Stimulated activated CD8-positive, alpha-beta memory T cell treated with anti-CD3 and anti-CD28 coated beads, Interleukin-4, amount 100 ng/mL, for 4 hours (primary cell): ENCODE data around the gene IRAK1.

ENCODE experiments used
- DNase-seq, 2 donors: peaks; one replicate each; pipeline ENCODE4 v3.0.0-alpha.2; 2020; ENCODE audit warnings: low read depth in 2 of 2, low spot score in 1 of 2

IRAK1 gene

DNA sequence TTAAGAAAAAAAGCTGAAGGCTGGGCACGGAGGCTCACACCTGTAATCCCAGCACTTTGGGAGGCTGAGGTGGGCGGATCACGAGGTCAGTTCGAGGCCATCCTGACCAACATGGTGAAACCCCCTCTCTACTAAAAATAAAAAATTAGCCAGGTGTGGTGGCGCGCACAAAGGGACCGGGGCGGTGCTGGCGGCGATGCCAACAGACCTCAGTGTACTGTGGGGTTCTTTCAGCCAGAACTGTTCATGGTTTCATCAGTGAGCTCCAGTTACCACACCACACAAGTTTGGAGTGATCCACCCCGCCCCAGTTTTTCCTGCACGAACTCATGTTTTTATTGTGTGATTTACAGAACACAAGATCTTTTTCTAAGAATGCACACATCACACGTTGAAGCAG is 21.2 kb upstream of the IRAK1 start:
- DNase-seq: no peak

DNA sequence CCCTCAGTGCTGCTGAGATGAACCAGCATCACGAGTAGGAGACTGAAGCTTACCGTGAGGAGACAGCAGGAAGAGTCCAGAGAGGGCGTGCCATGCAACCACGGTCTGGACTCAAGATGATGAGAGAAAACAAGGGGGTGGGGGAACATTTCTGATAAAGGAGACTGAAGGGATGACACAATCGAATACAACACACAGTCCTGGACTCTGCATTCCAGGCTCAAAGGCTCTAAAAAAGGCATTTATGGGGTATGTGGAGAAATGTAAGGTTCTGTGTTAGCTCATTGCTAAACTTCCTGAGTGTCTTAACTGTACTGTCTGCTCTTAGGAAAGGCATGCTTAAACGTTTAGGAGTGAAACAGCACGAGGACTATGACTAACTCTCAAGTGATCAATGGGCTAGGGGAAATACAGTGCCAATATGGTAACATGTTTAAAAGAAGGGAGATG is 20.6 kb upstream of the IRAK1 start:
- DNase-seq: no peak

DNA sequence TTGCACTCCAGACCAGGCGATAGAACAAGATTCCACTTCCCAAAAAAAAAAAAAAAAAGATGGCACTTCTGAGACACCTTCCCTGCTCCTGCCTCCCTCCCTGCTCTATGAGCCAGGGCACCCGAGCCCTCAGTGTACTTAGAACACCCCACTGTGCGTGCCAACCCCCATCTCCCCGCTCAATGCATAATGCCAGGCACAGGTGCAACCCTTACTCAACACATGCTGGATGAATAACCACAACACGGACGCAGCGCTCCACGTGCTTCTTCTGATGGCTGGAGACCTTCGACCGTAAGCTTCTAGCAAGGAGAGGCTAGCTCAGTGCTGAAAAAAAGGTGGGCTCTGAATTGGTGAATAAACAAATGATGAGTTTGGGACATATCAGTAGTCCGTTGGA is 19.9 kb upstream of the IRAK1 start:
- no peak for DNase-seq

DNA sequence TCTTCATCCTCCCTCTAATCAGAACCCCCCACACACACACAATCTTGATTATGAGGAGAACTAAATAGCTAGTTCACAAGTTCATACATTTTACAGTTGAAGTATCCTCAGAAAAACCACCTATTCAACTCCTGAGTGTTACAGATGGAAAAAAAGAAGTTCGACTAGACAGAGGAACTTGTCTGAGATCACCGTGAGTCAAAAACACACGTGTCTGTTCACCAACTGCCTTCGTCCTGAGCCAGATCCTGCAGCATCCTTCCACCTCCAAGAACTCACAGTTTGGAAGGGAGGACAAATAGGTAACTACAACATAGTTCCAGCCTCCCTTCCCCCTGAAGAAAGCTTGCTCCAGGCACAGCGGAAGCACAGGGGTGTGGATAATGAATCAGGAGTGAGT is 19.0 kb upstream of the IRAK1 start:
- DNase-seq: no peak

DNA sequence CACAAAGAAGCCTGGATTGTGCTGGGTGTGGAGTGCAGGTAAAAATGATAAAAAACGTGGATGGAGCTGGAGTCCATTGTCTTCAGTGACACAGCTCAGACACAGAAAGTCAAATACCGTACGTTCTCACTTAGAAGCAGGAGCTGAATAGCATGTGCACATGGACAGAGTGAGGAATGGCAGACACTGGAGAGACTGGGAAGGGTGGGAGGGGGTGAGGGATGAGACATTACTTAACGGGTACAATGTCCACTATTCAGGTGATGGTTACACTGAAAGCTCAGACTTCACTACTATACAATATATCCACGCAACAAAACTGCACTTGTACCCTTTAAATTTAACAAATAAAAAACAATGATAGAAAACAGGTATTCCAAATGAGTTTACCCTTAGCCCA is 18.1 kb upstream of the IRAK1 start:
- DNase-seq: no peak

DNA sequence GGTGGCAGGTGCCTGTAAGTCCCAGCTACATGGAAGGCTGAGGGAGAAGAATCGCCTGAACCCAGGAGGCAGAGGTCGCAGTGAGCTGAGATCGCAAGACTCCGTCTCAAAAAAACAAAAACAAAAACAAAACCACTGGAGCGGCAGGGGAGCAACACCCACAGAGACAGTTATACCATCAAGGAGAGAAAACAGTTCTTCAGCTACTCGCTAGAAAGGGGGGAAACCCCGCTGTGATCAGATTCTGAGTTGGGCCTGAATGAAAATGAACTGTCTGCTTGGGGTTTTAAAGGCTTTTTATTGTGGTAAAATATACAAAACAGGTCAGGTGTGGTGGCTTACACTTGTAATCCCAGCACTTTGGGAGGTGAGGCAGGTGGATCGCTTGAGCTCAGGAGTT is 16.8 kb upstream of the IRAK1 start:
- no peak for DNase-seq

DNA sequence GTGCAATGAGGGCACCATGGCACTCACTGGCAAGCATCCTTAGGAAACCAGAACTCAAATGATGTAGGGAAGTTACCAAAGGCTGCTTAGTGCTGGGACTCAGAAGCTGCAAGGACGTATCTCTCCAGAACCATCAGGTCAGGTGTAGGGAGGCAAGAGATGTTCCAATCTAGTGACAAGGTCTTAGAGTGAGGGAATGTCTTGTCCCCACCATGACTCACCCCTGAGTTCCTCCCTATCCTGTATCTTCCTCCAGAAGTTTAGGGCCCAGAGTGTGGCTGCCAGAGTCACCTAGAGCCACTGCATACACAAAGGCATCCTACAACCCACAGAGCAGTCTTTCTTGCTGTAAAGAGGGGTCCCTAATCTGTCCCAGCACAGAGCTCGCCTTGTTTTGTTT is 14.1 kb upstream of the IRAK1 start:
- no peak for DNase-seq

DNA sequence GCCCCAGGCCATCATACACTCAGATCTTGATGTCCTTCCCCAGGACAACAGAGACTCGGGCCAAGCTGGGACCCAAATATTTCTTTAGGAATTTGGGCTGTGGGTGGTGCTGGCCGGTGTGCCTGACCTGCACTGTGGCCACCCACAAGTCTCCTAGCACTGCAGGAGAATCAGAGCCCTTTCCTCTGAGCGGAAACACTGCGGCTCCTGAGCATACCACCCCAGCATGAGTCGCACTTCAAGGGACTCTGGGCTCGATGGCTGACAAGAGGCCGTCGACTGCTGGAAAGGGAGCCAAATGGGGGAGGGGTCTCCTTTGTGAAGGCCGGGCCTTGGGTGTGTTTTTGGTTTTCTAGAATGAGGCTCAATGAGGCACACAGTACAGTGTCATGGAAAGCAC is 13.0 kb upstream of the IRAK1 start:
- no peak for DNase-seq

DNA sequence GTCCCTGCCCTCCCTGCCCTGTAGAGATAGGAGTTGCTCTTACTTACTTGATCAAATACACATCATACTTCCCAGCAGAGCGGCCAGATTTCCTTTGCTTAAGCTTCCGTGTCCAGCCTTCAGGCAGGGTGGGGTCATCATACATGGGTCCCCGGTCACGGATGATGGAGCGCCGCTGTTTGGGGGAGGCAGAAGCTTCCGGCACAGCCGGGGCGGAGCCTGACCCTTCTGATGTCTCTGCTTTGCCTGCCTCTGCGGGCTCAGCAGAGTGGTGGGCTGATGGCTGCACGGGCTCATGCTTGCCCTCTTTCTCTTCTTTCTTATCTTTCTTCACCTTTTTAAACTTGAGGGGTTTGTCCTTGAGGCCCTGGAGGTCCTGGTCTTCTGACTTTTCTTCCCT is 12.5 kb upstream of the IRAK1 start:
- no peak for DNase-seq

DNA sequence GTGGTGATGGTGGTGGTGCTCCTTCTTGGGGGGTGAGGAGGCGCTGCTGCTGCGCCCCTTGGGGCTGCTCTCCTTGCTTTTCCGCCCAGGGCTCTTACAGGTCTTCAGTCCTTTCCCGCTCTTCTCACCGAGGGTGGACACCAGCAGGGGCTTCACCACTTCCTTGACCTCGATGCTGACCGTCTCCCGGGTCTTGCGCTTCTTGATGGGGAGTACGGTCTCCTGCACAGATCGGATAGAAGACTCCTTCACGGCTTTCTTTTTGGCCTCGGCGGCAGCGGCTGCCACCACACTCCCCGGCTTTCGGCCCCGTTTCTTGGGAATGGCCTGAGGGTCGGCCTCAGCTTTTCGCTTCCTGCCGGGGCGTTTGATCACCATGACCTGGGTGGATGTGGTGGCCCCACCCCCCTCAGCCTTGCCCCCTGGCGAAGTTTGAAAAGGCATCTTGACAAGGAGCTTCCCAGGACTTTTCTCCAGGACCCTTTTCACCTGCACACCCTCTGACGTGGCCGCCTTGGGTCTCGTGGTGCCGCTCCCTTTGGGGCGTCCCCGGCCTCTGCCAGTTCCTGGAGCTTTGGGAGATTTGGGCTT is 11.1 kb upstream of the IRAK1 start:
- DNase-seq: no peak

DNA sequence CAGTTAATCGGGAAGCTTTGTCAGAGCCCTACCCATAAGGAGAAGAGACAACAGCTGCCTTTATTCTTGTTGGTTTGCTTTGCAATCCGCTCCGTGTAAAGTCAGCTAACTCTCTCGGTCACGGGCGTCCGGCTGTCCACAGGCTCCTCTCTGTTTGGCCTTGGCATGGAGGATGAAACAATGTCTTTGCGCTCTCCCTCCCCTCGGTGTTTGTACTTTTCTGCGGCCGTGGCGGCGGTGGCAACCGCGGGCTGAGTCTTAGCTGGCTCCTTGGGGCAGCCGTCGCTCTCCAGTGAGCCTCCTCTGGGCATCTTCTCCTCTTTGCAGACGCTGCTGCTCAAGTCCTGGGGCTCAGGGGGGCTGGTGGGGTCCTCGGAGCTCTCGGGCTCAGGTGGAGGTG is 10.6 kb upstream of the IRAK1 start:
- no peak for DNase-seq

DNA sequence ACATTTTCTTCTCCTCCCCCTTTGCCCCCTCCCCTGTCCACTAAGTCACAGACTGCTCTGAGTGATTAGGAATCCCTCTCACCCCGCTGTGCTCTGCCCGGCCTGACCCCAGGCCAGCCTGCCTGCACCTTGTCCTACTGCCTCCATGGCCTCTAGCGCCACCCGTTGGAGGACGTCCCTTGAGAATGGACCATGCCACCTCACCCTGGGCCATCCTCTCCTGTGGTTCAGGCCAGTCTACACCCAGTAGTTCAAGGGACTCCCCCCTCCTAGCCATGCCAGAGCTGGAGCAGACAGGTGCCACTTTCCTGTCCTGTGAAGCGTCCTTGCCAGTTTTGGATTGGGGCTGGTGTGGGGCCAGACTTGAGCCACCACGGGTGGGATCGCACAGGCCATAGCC is 9.7 kb upstream of the IRAK1 start:
- no peak for DNase-seq

DNA sequence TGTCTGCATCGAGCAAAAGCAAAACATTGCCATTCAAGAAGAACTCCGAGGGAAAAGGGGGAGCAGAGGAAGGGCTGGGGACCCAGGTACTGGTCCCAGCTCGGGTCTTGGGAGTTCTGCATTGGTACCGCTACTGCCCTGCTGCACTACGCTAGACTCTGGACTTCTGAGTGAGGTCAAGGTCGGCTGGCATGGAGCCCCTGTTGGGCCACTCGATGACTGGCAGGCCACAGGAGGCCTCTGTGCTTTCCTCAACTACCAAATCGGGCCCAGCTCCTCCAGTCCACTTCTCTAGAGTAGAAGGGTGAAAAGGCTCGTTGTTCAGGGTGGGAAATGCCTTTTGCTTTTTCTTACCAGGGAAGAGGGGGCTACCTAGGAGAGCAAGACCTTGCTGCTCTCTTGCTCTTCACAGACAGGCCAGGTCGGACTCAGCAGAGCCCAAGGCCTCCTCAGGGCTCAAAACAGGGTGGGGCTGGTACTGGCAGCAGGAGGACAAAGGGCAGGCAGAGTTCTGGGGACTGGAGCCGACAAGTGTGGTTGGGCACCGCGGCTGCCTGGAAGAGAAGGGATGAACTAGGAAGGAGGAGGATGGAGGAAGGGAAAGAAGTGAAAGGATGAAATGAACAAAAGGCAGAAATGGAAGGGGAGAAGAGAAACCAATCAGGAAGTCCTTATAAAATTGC is 8.9 kb upstream of the IRAK1 start:
- DNase-seq: no peak

DNA sequence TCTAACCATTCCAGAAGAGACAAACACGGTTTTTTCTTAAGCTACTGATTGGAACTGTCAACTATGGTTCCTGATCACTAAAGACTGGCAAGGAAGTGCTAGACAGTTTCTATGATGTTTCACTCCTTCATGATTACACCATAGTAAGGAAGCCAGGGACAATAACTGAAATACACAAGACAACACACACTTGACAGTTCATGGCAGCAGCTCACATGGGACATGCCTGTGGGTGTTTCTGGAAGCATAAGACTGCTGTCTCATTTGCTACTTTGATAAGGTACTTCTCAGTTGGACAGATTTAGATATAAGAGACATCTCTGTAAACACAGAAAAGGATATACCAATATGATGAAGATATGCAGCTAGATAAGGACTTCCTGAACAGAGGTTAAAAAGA is 8.3 kb upstream of the IRAK1 start:
- no peak for DNase-seq

DNA sequence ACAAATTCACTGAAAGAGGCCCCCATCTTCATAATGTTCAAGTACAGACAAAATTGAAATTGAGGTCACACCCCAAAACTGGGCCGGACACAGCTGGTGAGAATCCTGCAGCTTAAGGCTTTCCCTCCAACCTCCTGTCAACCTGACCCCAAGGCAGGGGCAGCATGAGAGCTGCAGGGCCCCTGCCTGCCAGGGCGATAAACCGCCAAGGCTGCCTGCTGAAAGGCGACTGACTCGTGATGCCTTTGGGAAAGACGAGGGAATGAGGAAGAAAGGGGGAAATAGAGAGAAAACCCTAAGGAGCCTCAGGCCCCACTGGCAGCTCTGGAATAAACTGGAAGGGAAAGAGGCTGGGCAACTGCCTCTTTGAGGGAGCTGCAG is 7.3 kb upstream of the IRAK1 start:
- DNase-seq: no peak

DNA sequence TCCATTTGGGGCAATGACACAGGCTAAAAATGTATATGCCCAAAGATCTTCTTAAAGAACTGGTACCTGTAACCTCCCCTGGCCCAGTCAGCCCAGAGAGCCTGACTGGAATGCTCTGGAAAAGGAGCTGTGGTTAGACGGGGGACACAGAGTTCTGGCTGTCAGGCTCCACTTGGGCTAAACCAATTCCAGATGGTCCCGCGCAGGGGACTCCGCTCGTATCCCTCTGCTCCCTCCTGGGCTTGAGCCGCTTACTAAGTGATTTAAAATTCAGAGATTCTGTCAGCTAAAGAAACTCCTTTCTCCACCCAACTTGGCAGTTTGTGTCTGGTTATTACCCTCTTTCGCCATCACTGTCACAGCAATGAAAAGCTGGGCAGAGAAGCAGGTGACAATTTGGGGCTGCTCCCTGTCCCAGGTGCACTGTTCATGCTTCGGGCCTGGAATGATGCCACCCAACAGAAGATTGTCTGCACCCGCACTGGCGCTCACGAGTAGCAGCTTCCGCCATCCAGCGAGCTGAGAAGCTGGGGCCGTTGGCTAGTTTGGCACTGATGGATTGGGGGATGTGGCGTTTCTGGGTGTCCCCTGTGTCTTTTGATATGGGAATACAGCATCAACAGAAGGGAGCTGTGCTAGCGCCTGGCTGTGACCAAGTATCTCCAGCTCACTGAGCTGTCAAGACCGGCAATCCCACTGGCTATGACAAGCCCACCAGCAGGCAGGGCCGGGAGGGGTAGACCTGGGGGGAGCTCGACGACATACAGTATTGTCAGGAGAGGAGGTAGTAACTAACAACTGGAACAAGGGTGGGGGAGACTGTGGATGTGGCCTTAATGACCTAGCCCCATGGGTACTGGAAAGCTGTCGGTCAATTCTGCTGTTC is 6.7 kb upstream of the IRAK1 start:
- DNase-seq: no peak

DNA sequence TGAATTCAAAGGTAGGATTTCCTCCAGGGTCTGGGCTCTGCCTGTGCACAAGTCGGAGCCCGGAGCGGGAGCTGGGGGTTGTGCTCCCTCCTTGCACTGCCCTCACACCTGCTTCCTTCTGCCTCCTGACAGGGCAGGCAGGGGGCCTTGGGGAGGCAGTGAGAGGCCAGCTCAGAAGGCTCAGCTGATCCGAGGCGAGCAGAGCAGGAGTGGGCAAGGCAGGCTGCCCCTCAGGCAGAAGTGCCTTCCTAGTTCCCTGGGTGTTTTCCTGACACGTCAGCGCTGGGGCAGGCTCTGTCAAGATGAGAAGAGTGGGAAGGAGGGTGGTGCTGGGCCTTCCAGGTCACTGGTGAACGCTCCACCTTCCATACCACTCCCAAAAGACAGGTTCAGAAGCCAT is 5.5 kb upstream of the IRAK1 start:
- no peak for DNase-seq

DNA sequence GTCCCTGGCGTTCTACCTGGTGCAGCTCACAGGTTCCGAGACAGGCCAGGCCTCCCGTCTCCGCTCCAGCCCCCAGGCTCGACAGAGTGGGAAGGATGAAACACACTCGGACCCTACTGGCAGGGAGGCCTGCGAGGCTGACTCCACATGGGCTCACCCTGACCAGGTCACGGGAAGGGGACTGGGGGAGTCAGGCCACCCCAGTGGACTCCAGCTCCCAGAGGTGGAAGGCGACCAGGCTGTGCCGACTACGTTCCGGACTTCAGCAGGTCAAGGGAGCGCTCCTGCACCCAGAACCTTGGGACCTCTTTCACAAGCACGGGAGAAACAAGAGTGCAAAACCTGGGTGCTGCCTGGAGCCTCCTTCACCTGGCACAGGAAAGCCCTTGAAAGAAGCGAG is 4.6 kb upstream of the IRAK1 start:
- DNase-seq: no peak

DNA sequence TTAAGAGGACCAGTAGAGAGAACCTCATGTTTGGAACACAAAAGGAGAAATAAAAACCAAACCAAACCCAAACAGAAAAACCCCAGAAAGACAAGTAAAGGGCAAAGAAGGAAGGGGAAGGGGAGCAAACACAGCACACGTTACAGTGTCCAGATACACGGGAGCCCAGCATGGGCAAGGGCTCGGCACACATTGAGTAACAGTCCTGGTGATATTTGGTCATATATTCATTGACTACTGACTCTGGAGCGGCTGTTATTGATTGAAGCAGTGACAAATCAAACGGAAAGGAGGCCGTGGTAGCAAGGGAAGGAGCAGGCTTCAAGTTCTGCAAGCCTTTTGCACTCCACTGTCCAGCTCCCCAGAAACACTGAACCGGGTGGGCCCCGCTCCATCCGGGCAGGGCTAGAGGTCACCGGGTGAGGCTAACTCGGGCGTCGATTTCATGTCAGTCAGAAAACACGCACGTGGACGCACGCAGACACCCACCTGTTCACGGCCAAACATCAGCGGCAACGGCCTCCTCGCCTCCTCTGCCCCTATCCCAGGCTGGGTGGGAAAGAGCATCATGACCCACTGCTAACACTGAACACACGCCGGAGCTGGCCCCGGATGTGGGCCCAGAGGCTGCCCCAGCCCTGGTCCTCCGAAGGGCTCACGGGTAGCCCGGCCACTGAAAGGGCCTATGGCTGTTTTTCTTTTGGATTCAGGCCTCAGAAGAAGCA is 3.7 kb upstream of the IRAK1 start:
- DNase-seq: no peak

DNA sequence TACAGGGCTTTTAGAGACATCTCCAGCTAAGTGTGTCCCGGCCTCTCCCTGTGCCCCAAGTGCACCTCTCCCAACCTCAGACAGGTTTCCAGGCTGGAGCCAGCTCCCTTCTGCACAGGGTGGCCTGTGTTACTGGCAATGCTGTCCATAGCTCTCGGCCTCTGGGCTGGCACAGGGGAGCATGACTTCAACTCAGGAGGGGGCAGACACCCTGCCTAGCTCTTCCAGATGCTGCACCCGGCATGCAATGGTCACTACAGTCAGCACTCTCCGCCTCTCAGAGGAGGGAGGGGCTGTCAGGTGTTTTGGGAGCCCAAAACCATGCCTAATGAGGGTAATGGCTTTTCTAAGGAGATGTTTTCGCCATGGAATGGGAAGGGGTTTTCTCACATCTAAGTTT is 2.4 kb upstream of the IRAK1 start:
- DNase-seq: no peak

DNA sequence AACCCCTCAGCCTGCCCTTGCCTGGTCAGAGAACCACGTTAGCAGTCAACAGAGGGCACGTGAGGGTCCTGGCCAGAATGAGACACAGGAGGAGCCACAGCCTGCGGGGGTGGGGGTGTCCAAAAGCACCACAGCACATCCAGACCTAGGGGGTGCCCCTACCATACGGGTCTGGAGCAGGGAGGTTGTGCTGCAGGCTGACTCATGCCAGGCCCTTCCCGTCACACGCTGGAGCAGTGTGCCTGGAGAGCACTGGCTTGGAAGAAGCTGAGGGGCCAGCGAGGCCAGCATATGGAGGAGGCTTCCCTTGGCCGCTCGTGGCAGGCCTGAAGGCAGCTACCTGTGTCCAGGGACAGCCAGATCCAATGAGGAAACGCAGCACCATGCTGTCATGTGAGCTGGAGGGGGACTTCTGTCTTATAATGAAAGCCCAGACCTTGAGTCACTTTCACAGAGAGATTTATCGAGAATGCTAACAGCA is 1.5 kb upstream of the IRAK1 start:
- no peak for DNase-seq
